ENCODE results near the gene TMTC1. TPM values are rescaled to one million over a fixed set of nuclear protein-coding genes. Genes with fewer than 3 reads are reported as not detected.

The TMTC1 gene
- total RNA-seq, 1 experiment from 2014 or later = 4.8 TPM

DNA sequence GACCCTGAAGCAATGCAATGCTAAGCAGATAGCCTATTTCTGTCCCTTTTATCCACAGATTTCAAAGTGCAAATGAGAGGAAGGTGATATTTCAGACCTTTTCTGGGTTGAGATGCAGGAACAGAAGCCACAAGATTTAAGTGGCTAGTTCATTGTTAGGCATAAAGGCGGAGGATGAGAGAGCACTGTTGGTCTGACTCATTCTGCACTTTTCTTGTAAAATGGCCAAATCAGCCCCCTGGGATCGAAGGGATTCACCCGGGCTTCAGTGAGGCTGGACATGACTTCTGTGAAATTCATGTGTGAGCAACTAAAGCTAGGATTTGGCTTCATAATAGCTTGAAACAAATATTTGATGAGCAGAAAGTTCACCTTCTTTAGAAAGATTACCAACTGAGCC is 184.4 kb downstream of the TMTC1 start:
- intact Hi-C loops (cut with micrococcal nuclease; ENCODE audit: unreplicated experiment) = no loop called here
- H3K4me3 ChIP-seq = no peak overlapping the region
- no TSS peak for BruUV-seq (replicated peaks)
- no peak overlapping the region for H2AFZ ChIP-seq
- H3F3A ChIP-seq (ENCODE audit: insufficient read depth, low read depth) = no peaks in the 10 kb centered on the region
- H3K79me2 ChIP-seq (ENCODE audit: low read depth) = no peaks in the 10 kb centered on the region
- no peak overlapping the region for H3K4me2 ChIP-seq
- H3K27ac ChIP-seq = no peak overlapping the region
- no peaks in the 10 kb centered on the region; the same call in 1 of the 2 replicates for H3K9me3 ChIP-seq (ENCODE audit: insufficient read depth, low read depth)
- ChIA-PET CTCF (no interaction called here), POLR2A (ENCODE audit: unreplicated experiment) (no interaction called here)
- H4K20me1 ChIP-seq (ENCODE audit: insufficient read depth) = no peaks in the 10 kb centered on the region
- no peaks in the 10 kb centered on the region for H3K27me3 ChIP-seq (ENCODE audit: insufficient read depth, low read depth)
- no peak for DNase-seq
- H3K4me1 ChIP-seq (replicated peaks; ENCODE audit: insufficient read depth) = no peaks in the 10 kb centered on the region
- TF ChIP-seq CTCF (conservative IDR thresholded peaks at IDR 0.05) = no peak
- no peak for TF ChIP-seq EZH2 (IDR thresholded peaks at IDR 0.05; ENCODE audit: low read depth)
- no peaks in the 10 kb centered on the region for H3K36me3 ChIP-seq (ENCODE audit: low read depth)
- H3K9me2 ChIP-seq (ENCODE audit: insufficient read depth) = no peaks in the 10 kb centered on the region

GRCh38 chr12:29595071-29595755 is 188.5 kb downstream of the TMTC1 start:
- Histone ChIP-seq H3F3A (ENCODE audit: insufficient read depth, low read depth) (no peaks in the 10 kb centered on the region), H3K36me3 (ENCODE audit: low read depth) (no peaks in the 10 kb centered on the region), H3K9me3 (ENCODE audit: insufficient read depth, low read depth) (no peaks in the 10 kb centered on the region; the same call in 1 of the 2 replicates), H3K4me1 (replicated peaks; ENCODE audit: insufficient read depth) (no peaks in the 10 kb centered on the region), H3K79me2 (ENCODE audit: low read depth) (no peaks in the 10 kb centered on the region), H4K20me1 (ENCODE audit: insufficient read depth) (no peaks in the 10 kb centered on the region), H3K27ac (no peak overlapping the region), H3K4me2 (no peak overlapping the region), H2AFZ (no peak overlapping the region), H3K4me3 (no peak overlapping the region), H3K27me3 (ENCODE audit: insufficient read depth, low read depth) (no peaks in the 10 kb centered on the region), H3K9me2 (ENCODE audit: insufficient read depth) (no peaks in the 10 kb centered on the region)
- TF ChIP-seq CTCF (conservative IDR thresholded peaks at IDR 0.05) = no peak
- no peak for TF ChIP-seq EZH2 (IDR thresholded peaks at IDR 0.05; ENCODE audit: low read depth)
- ChIA-PET POLR2A (ENCODE audit: unreplicated experiment) (interaction anchor here (0.6 kb wide), 1 partner anchor 16 kb away, joined by 4 read pairs; no protein-coding TSS in a partner anchor), CTCF (no interaction called here)
- no peak for DNase-seq
- no TSS peak for BruUV-seq (replicated peaks)
- intact Hi-C loops (cut with micrococcal nuclease; ENCODE audit: unreplicated experiment) = no loop called here

DNA sequence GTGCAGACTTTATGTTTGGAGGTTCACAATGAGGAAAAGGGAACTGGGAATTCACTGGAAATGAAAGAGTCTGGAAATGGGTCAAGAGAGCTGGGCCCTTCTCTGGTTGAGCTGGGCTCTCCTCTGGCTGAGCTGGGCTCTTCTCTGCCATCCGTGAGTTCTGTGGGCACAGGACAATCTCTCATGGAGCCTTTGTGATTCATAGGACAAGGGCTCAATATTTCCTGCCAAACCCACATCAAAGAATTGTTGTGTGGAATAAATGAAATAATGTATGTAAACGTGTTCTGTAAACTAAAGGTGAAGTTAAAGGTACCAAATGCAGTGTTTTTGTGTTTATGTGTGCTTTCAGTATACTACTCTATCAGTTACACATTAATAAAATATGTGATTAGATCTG is 190.7 kb downstream of the TMTC1 start:
- H3K9me2 ChIP-seq (ENCODE audit: insufficient read depth) = no peaks in the 10 kb centered on the region
- H3K4me3 ChIP-seq = no peak overlapping the region
- H3K79me2 ChIP-seq (ENCODE audit: low read depth) = no peaks in the 10 kb centered on the region
- H3K4me1 ChIP-seq (replicated peaks; ENCODE audit: insufficient read depth) = no peaks in the 10 kb centered on the region
- H2AFZ ChIP-seq = no peak overlapping the region
- TF ChIP-seq CTCF (conservative IDR thresholded peaks at IDR 0.05) (no peak), EZH2 (IDR thresholded peaks at IDR 0.05; ENCODE audit: low read depth) (no peak)
- no peak overlapping the region for H3K4me2 ChIP-seq
- intact Hi-C loops (cut with micrococcal nuclease; ENCODE audit: unreplicated experiment) = no loop called here
- ChIA-PET POLR2A (ENCODE audit: unreplicated experiment) (no interaction called here), CTCF (no interaction called here)
- no TSS peak for BruUV-seq (replicated peaks)
- no peak for DNase-seq
- H3K27me3 ChIP-seq (ENCODE audit: insufficient read depth, low read depth) = no peaks in the 10 kb centered on the region
- no peaks in the 10 kb centered on the region for H3K36me3 ChIP-seq (ENCODE audit: low read depth)
- H4K20me1 ChIP-seq (ENCODE audit: insufficient read depth) = no peaks in the 10 kb centered on the region
- no peaks in the 10 kb centered on the region; the same call in 1 of the 2 replicates for H3K9me3 ChIP-seq (ENCODE audit: insufficient read depth, low read depth)
- H3F3A ChIP-seq (ENCODE audit: insufficient read depth, low read depth) = no peaks in the 10 kb centered on the region
- H3K27ac ChIP-seq = no peak overlapping the region
